Calu3 (cell line): ENCODE measurements around the gene SIPA1. TPM values are rescaled to one million over a fixed set of nuclear protein-coding genes. Genes with fewer than 3 reads are reported as not detected.

ENCODE experiments used
- Bru-seq: library from RNA; stranded (reverse); fragments of 400-500 nt; gene quantifications from one replicate; lab custom pipeline; 2021; lab: Mats Ljungman, UMichigan
- BruChase-seq, 2 experiments: library from RNA; stranded (reverse); fragments of 400-500 nt; gene quantifications; one replicate each; lab custom pipeline; 2021; lab: Mats Ljungman, UMichigan
- BruUV-seq: library from RNA; stranded (reverse); fragments of 400-500 nt; replicated peaks from 2 replicates; lab custom pipeline; 2021; lab: Mats Ljungman, UMichigan
- CTCF ChIA-PET: fragments of 300-600 bp; sonication (Branson Sonifier 250); formaldehyde crosslinking; loops from one replicate; lab custom pipeline; 2022; ENCODE audit warnings: antibody characterized with exemption; lab: Charles Lee
- DNase-seq: peaks from one replicate; pipeline ENCODE4 v3.0.0; 2022
- H3K27ac Mint-ChIP-seq: one replicate; pipeline ENCODE4 v1.8.0; 2022; ENCODE audit warnings: mixed read lengths; ENCODE audit not compliant: unreplicated experiment
- H3K27me3 Mint-ChIP-seq: one replicate; pipeline ENCODE4 v1.8.0; 2022; ENCODE audit warnings: mixed read lengths; ENCODE audit not compliant: unreplicated experiment
- H3K36me3 Mint-ChIP-seq: one replicate; pipeline ENCODE4 v1.8.0; 2022; ENCODE audit warnings: mild to moderate bottlenecking, moderate library complexity, mixed read lengths; ENCODE audit not compliant: insufficient read depth, unreplicated experiment
- H3K4me1 Mint-ChIP-seq: one replicate; pipeline ENCODE4 v1.8.0; 2022; ENCODE audit warnings: mild to moderate bottlenecking, low read depth, mixed read lengths; ENCODE audit not compliant: unreplicated experiment
- H3K4me3 Mint-ChIP-seq: one replicate; pipeline ENCODE4 v1.8.0; 2022; ENCODE audit warnings: mild to moderate bottlenecking, low read depth, moderate library complexity, mixed read lengths; ENCODE audit not compliant: unreplicated experiment
- H3K9me3 Mint-ChIP-seq: one replicate; pipeline ENCODE4 v1.8.0; 2022; ENCODE audit warnings: low read depth, mixed read lengths; ENCODE audit not compliant: unreplicated experiment
- CTCF ChIP-seq: fragments of 200-600 bp; IDR thresholded peaks from one replicate; pipeline ENCODE4 v1.8.0; 2022; ENCODE audit warnings: antibody characterized with exemption; ENCODE audit not compliant: unreplicated experiment
- intact Hi-C: fragments of 100-400 bp; cut with micrococcal nuclease; formaldehyde crosslinking; loops from one replicate; pipeline ENCODE4 v1.10.0; 2022; ENCODE audit not compliant: unreplicated experiment
- long read RNA-seq: library from polyadenylated mRNA; stranded (forward); transcript quantifications from one replicate; pipeline ENCODE4 v2.0.0, GENCODE V29; 2022
- total RNA-seq: library from RNA; stranded (reverse); gene quantifications from 2 replicates; pipeline ENCODE4 v1.2.3, GENCODE V29; 2022

The SIPA1 gene
- total RNA-seq (33.0 and 41.3 TPM in 2 replicates), Bru-seq, nascent RNA (percentile 41 among the genes with signal in this experiment), BruChase-seq, experiment 1, labeled RNA remaining after a 6-hour chase (percentile 60 among the genes with signal in this experiment), BruChase-seq, experiment 2, labeled RNA remaining after a 2-hour chase (percentile 53 among the genes with signal in this experiment)
- long read RNA-seq, transcript SIPA1-209 (16 exons, 3,521 nt): major isoform, 19 of 24 reads
- long read RNA-seq, partial matches to known transcripts: 3 of 24 reads
- long read RNA-seq, other reads (novel, unspliced or antisense): 1 of 24 reads

- H3K27me3 Mint-ChIP-seq: no peaks in the 10 kb centered on the region
- intact Hi-C loops: no loop called here
- DNase-seq: peak; percentile 90
- CTCF ChIA-PET: interaction anchor here (0.6 to 1.7 kb wide), 5 partner anchors 15 to 273 kb away, joined by 3 to 5 read pairs (median 3); partner anchors contain the start of gene PCNX3
- peak within 1 kb of the TSS; percentile 66 for H3K27ac Mint-ChIP-seq
- peaks cover 18% of the 10 kb centered on the region for H3K4me1 Mint-ChIP-seq
- H3K36me3 Mint-ChIP-seq: peaks cover 59% of the 10 kb centered on the region
- H3K9me3 Mint-ChIP-seq: no peaks in the 10 kb centered on the region
- BruUV-seq: no TSS peak
- peak within 1 kb of the TSS; percentile 79 for H3K4me3 Mint-ChIP-seq
- TF ChIP-seq CTCF: peak; percentile 35
These were observed at the start of gene SIPA1 for GRCh38 chr11:65637794-65638419. SIPA1 (plus strand) TSS chr11:65638101; CDS start chr11:65640922, 2,821 bp downstream.

GRCh38 chr11:65588199-65589054 lies 49.5 kb upstream of the SIPA1 start:
- Mint-ChIP-seq H3K4me3 (no peak overlapping the region), H3K9me3 (no peaks in the 10 kb centered on the region), H3K27ac (peak overlapping the region; percentile 56), H3K36me3 (peaks cover 51% of the 10 kb centered on the region), H3K27me3 (no peaks in the 10 kb centered on the region), H3K4me1 (peaks cover 16% of the 10 kb centered on the region)
- peak; percentile 50 for TF ChIP-seq CTCF
- intact Hi-C loops: no loop called here
- CTCF ChIA-PET: interaction anchor here (0.7 to 1.1 kb wide), 4 partner anchors 11 to 46 kb away, joined by 3 to 5 read pairs (median 3); partner anchors contain the start of gene EHBP1L1
- BruUV-seq: no TSS peak
- peak; percentile 64 for DNase-seq

- Mint-ChIP-seq H3K27me3 (no peaks in the 10 kb centered on the region), H3K36me3 (peaks cover 45% of the 10 kb centered on the region), H3K27ac (no peak overlapping the region), H3K9me3 (no peaks in the 10 kb centered on the region), H3K4me3 (no peak overlapping the region), H3K4me1 (peaks cover 16% of the 10 kb centered on the region)
- CTCF ChIA-PET: interaction anchor here (1.0 to 1.1 kb wide), 2 partner anchors 48 to 49 kb away, joined by 3 read pairs; no protein-coding TSS in a partner anchor
- TF ChIP-seq CTCF: no peak
- no peak for DNase-seq
- intact Hi-C loops: no loop called here
- BruUV-seq: no TSS peak
These were observed 48.3 kb upstream of the SIPA1 start for GRCh38 chr11:65589444-65590239.
